ENCODE measurements around the gene ZFHX3. TPM values are rescaled to one million over a fixed set of nuclear protein-coding genes. Genes with fewer than 3 reads are reported as not detected.
A peak's percentile ranks its signal among the peaks of the same experiment; 100 is the strongest.

ZFHX3 gene
- total and polyA plus RNA-seq, 10 of the 15 experiments (the other 5 are each of a cell fraction or from before 2014, with no cell fraction given): 0.68 to 8.6 (median 2.0) TPM

- intact Hi-C loops (cut with micrococcal nuclease; ENCODE audit: unreplicated experiment): loop anchor here (5.0 kb wide), 2 partner anchors 224 to 554 kb away; no protein-coding TSS in a partner anchor
- peaks cover 0 to 4% of the 10 kb centered on the region in 2 experiments; a peak in 2 of 4 replicates for H3K27me3 ChIP-seq (replicated peaks in 1 of 2; ENCODE audit: control insufficient read depth in 2 of 2, insufficient read depth in 2 of 2, low read length in 1 of 2)
- DNase-seq (ENCODE audit: low read depth, low spot score) (no peak), FAIRE-seq (no peak), ATAC-seq (no peak)
- H3K4me1 ChIP-seq (ENCODE audit: control insufficient read depth, insufficient read depth, low read length): peaks cover 13% of the 10 kb centered on the region
- H3K4me3 ChIP-seq: 0 out of 2 replicates have a peak overlapping the region, but pooled peaks have one; percentile 73
- ChIA-PET RAD21 (ENCODE audit: unreplicated experiment) (interaction anchor here (1.0 to 1.3 kb wide), 2 partner anchors 19 to 224 kb away, joined by 4 read pairs; no protein-coding TSS in a partner anchor), POLR2A (interaction anchor here (0.6 to 0.7 kb wide), 2 partner anchors 13 to 21 kb away, joined by 3 to 4 read pairs; no protein-coding TSS in a partner anchor), SMC1A (ENCODE audit: uncharacterized antibody, unreplicated experiment) (interaction anchor here (1.0 to 2.0 kb wide), 4 partner anchors 9 to 23 kb away, joined by 4 to 7 read pairs (median 5); no protein-coding TSS in a partner anchor), CTCF (interaction anchor here (0.7 to 4.6 kb wide), 3 partner anchors 39 to 731 kb away, joined by 3 to 21 read pairs (median 6); no protein-coding TSS in a partner anchor)
- H3K9me3 ChIP-seq (replicated peaks; ENCODE audit: control insufficient read depth, insufficient read depth, low read length): no peaks in the 10 kb centered on the region
- in situ Hi-C loops (cut with MboI): no loop called here
- H3K9ac ChIP-seq (ENCODE audit: control insufficient read depth, insufficient read depth, low read length): no peak overlapping the region
- no peaks in the 10 kb centered on the region for H4K20me1 ChIP-seq (ENCODE audit: control insufficient read depth, insufficient read depth)
- peak overlapping the region; percentile 33; the same call in 1 of the 2 replicates for H3K4me2 ChIP-seq (ENCODE audit: control insufficient read depth, insufficient read depth)
- BruUV-seq (replicated peaks): no TSS peak
- TF ChIP-seq MTA3 (IDR thresholded peaks at IDR 0.05; ENCODE audit: borderline replicate concordance, low read length) (no peak), KAT2A (conservative IDR thresholded peaks at IDR 0.05; ENCODE audit: control insufficient read depth, low read depth, low read length) (no peak), CUX1 (IDR thresholded peaks at IDR 0.05; ENCODE audit: insufficient replicate concordance, low read depth, low read length) (no peak), TARDBP (IDR thresholded peaks at IDR 0.05; ENCODE audit: borderline replicate concordance) (no peak), LARP7 (IDR thresholded peaks at IDR 0.05) (no peak), BRCA1 (IDR thresholded peaks at IDR 0.05; ENCODE audit: low read depth, low read length) (no peak), DPF2 (IDR thresholded peaks at IDR 0.05) (no peak), SREBF1 (IDR thresholded peaks at IDR 0.05; ENCODE audit: low read length) (no peak), MEF2B (IDR thresholded peaks at IDR 0.05; ENCODE audit: partially characterized antibody, poor library complexity, severe bottlenecking) (no peak), ZSCAN29 (IDR thresholded peaks at IDR 0.05) (no peak), IKZF2 (IDR thresholded peaks at IDR 0.05) (no peak), RFX5 (IDR thresholded peaks at IDR 0.05; ENCODE audit: low read depth, low read length) (no peak), KLF5 (IDR thresholded peaks at IDR 0.05; ENCODE audit: partially characterized antibody) (no peak), RUNX3 (IDR thresholded peaks at IDR 0.05; ENCODE audit: low read length) (no peak), ZNF217 (IDR thresholded peaks at IDR 0.05) (no peak), POLR2A (IDR thresholded peaks at IDR 0.05; ENCODE audit: low read depth, low read length) (no peak), SMAD5 (IDR thresholded peaks at IDR 0.05; ENCODE audit: low read depth) (no peak)
- 90% methylated on average over 7 of the region's 7 CpGs for WGBS (ENCODE audit: insufficient coverage, insufficient replicate concordance, low lambda C conversion rate, missing lambda C conversion rate)
- no peak overlapping the region for H2AFZ ChIP-seq (ENCODE audit: control insufficient read depth, low read depth, low read length)
- no peaks in the 10 kb centered on the region; the same call in none of the 2 replicates for H3K79me2 ChIP-seq (ENCODE audit: control insufficient read depth, insufficient read depth, low read length)
- H3K36me3 ChIP-seq (ENCODE audit: control insufficient read depth in 2 of 2, insufficient read depth in 2 of 2, low read length in 1 of 2): no peaks in the 10 kb centered on the region
- H3K27ac ChIP-seq (ENCODE audit: control insufficient read depth, insufficient read depth): no peak overlapping the region
Measured at GRCh38 chr16:73056448-73056847, 8.5 kb upstream of the ZFHX3 start.
